Common myeloid progenitor, CD34-positive (primary cell): Measurements from ENCODE around the gene MTHFD2.

Experiments used
- CTCF ChIA-PET: fragments of 350-600 bp; sonication (Branson Sonifier 250); formaldehyde crosslinking; loops from one replicate; lab custom pipeline; 2021; ENCODE audit warnings: antibody characterized with exemption; lab: Charles Lee
- POLR2A ChIA-PET: fragments of 350-600 bp; sonication (Branson Sonifier 250); formaldehyde crosslinking; loops from one replicate; lab custom pipeline; 2021; ENCODE audit warnings: antibody characterized with exemption; lab: Charles Lee
- DNase-seq, 3 donors: peaks; one replicate each; pipeline versions ENCODE4 v3.0.0 to v3.0.0-alpha.2; 2013
- H3K27ac ChIP-seq, 2 experiments: 1 replicate in 1 of 2; 2 replicates in 1 of 2; pipeline ENCODE4 v1.7.0; 2013; ENCODE audit warnings: inconsistent platforms in 2 of 2, low read length in 2 of 2, mild to moderate bottlenecking in 2 of 2, low read depth in 1 of 2, moderate library complexity in 1 of 2; ENCODE audit not compliant: severe bottlenecking in 2 of 2, insufficient read depth in 1 of 2, poor library complexity in 1 of 2
- H3K27me3 ChIP-seq, 5 experiments: replicated peaks in 2 of 5; 1 replicate in 3 of 5; 2 replicates in 2 of 5; pipeline versions ENCODE4 v1.6.1 to v1.7.0; 2013; ENCODE audit warnings: low read length in 4 of 5, mild to moderate bottlenecking in 2 of 5, moderate library complexity in 2 of 5, inconsistent platforms in 1 of 5; ENCODE audit not compliant: insufficient read depth in 5 of 5, control insufficient read depth in 4 of 5
- H3K36me3 ChIP-seq, 4 experiments: 1 replicate in 2 of 4; 2 replicates in 2 of 4; pipeline versions ENCODE4 v1.6.1 to v1.7.0; 2013; ENCODE audit warnings: low read length in 3 of 4, control low read depth in 1 of 4, mild to moderate bottlenecking in 1 of 4; ENCODE audit not compliant: control insufficient read depth in 4 of 4, insufficient read depth in 4 of 4
- H3K4me1 ChIP-seq, 4 experiments: 1 replicate in 3 of 4; 2 replicates in 1 of 4; pipeline versions ENCODE4 v1.6.1 to v1.7.1; 2013; ENCODE audit warnings: low read length in 3 of 4, mild to moderate bottlenecking in 3 of 4, control low read depth in 1 of 4, inconsistent platforms in 1 of 4, moderate library complexity in 1 of 4; ENCODE audit not compliant: control insufficient read depth in 4 of 4, insufficient read depth in 4 of 4; ENCODE audit errors: control extremely low read depth in 1 of 4
- H3K4me3 ChIP-seq, 7 experiments: 1 replicate in 4 of 7; 2 replicates in 3 of 7; pipeline versions ENCODE4 v1.5.1 to v1.7.0; 2013; ENCODE audit warnings: mild to moderate bottlenecking in 7 of 7, low read length in 6 of 7, moderate library complexity in 6 of 7, inconsistent platforms in 2 of 7, low read depth in 2 of 7, control low read depth in 1 of 7; ENCODE audit not compliant: insufficient read depth in 4 of 7, control insufficient read depth in 1 of 7; ENCODE audit errors: extremely low read depth in 1 of 7
- H3K9me3 ChIP-seq, 5 experiments: 1 replicate in 4 of 5; 2 replicates in 1 of 5; pipeline versions ENCODE4 v1.6.1 to v1.7.1; 2013; ENCODE audit warnings: low read length in 4 of 5, mild to moderate bottlenecking in 2 of 5, inconsistent platforms in 1 of 5, low read depth in 1 of 5, moderate library complexity in 1 of 5; ENCODE audit not compliant: control insufficient read depth in 4 of 5, insufficient read depth in 2 of 5; ENCODE audit errors: control extremely low read depth in 1 of 5
- WGBS: methylation state at CpG from one replicate; pipeline ENCODE4 v1.1.5; 2013; ENCODE audit not compliant: insufficient coverage; 5-methylcytosine and 5-hydroxymethylcytosine counted together

Gene MTHFD2

DNA sequence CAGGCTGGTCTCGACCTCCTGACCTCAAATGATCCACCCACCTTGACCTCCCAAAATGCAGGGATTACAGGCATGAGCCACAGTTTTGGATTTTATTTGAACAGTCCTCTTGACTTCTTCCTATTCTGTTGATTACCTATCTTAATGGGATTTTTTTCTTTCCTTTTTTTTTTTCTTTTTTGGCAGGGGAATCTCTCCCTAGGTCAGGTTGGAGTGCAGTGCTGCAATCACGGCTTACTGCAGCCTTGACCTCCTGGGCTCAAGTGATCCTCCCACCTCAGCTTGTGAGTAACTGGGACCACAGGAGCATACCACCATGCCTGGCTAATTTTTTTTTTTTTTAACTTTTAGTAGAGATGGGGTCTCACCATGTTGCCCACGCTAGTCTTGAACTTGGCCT lies 2.8 kb downstream of the MTHFD2 start:
- POLR2A ChIA-PET: no interaction called here
- 100% methylated on average over 1 of the region's 3 CpGs for WGBS
- H3K4me3 ChIP-seq: no peak overlapping the region
- CTCF ChIA-PET: interaction anchor here (1.3 to 4.2 kb wide), 2 partner anchors 21 to 80 kb away, joined by 3 to 39 read pairs; partner anchors contain the start of gene MOB1A
- peaks cover 0 to 19% (median 4%) of the 10 kb centered on the region in 4 experiments for H3K36me3 ChIP-seq
- H3K27ac ChIP-seq: no peak overlapping the region
- H3K27me3 ChIP-seq: no peaks in the 10 kb centered on the region
- peaks cover 11 to 50% (median 35%) of the 10 kb centered on the region in 4 experiments for H3K4me1 ChIP-seq
- H3K9me3 ChIP-seq: no peaks in the 10 kb centered on the region
- no peak for DNase-seq

GRCh38 chr2:74201596-74201995 lies 3.2 kb downstream of the MTHFD2 start:
- Histone ChIP-seq H3K4me1 (peaks cover 14 to 55% (median 39%) of the 10 kb centered on the region in 4 experiments), H3K27me3 (no peaks in the 10 kb centered on the region), H3K36me3 (peaks cover 0 to 21% (median 4%) of the 10 kb centered on the region in 4 experiments), H3K4me3 (no peak overlapping the region), H3K27ac (no peak overlapping the region), H3K9me3 (no peaks in the 10 kb centered on the region)
- ChIA-PET POLR2A (interaction anchor here (1.1 kb wide), 1 partner anchor 36 kb away, joined by 3 read pairs; no protein-coding TSS in a partner anchor), CTCF (interaction anchor here (1.3 to 4.2 kb wide), 2 partner anchors 21 to 81 kb away, joined by 3 to 39 read pairs; partner anchors contain the start of gene MOB1A)
- DNase-seq: no peak
- 100% methylated on average over 1 of the region's 1 CpG for WGBS

- peaks cover 8 to 42% (median 12%) of the 10 kb centered on the region in 4 experiments for H3K36me3 ChIP-seq
- no peak overlapping the region for H3K4me3 ChIP-seq
- no peak overlapping the region for H3K27ac ChIP-seq
- H3K27me3 ChIP-seq: no peaks in the 10 kb centered on the region
- H3K4me1 ChIP-seq: peaks cover 14 to 49% (median 38%) of the 10 kb centered on the region in 4 experiments
- ChIA-PET POLR2A (interaction anchor here (0.7 to 1.6 kb wide), 3 partner anchors 23 to 205 kb away, joined by 3 to 4 read pairs (median 3); partner anchors contain the start of gene MOB1A), CTCF (interaction anchor here (1.5 to 4.9 kb wide), 3 partner anchors 26 to 55 kb away, joined by 4 to 31 read pairs (median 16); partner anchors contain the start of genes BOLA3 and MOB1A)
- DNase-seq: no peak
- 83% methylated on average over 2 of the region's 3 CpGs for WGBS
- no peaks in the 10 kb centered on the region for H3K9me3 ChIP-seq
Measured at GRCh38 chr2:74204436-74204835, 6.0 kb downstream of the MTHFD2 start.

- H3K27me3 ChIP-seq: no peaks in the 10 kb centered on the region
- CTCF ChIA-PET: interaction anchor here (0.6 to 4.9 kb wide), 6 partner anchors 15 to 424 kb away, joined by 3 to 31 read pairs (median 4); partner anchors contain the start of genes BOLA3 and MOB1A
- peaks cover 12 to 45% (median 18%) of the 10 kb centered on the region in 4 experiments for H3K36me3 ChIP-seq
- H3K4me3 ChIP-seq: peak overlapping the region in 1 of 7 experiments; percentile 10
- POLR2A ChIA-PET: interaction anchor here (0.6 to 1.6 kb wide), 4 partner anchors 10 to 27 kb away, joined by 3 to 6 read pairs (median 4); partner anchors contain the start of gene MOB1A
- peaks cover 14 to 42% (median 32%) of the 10 kb centered on the region in 4 experiments for H3K4me1 ChIP-seq
- no peak for DNase-seq
- WGBS: 90% methylated on average over 2 of the region's 5 CpGs
- no peak overlapping the region for H3K27ac ChIP-seq
- H3K9me3 ChIP-seq: no peaks in the 10 kb centered on the region
Measured at GRCh38 chr2:74205113-74205512, 6.7 kb downstream of the MTHFD2 start.

DNA sequence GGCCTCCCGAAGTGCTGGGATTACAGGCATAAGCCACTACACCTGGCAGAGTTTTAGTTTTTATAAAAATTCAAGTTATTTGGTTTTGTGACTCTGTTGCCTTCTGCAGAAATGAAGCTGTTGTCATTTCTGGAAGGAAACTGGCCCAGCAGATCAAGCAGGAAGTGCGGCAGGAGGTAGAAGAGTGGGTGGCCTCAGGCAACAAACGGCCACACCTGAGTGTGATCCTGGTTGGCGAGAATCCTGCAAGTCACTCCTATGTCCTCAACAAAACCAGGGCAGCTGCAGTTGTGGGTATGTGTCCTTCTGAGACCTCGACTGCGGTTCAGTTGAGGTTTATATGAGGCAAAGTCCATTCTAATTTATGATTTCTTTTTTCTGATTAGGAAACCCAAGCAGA lies 7.2 kb downstream of the MTHFD2 start:
- H3K9me3 ChIP-seq: no peaks in the 10 kb centered on the region
- peak overlapping the region in 1 of 2 experiments; percentile 73 for H3K27ac ChIP-seq
- DNase-seq: peak; percentile 53 to 81 (median 76)
- peaks cover 12 to 50% (median 20%) of the 10 kb centered on the region in 4 experiments for H3K36me3 ChIP-seq
- ChIA-PET CTCF (interaction anchor here (0.6 to 4.9 kb wide), 8 partner anchors 10 to 425 kb away, joined by 3 to 31 read pairs (median 6); partner anchors contain the start of genes BOLA3 and MOB1A), POLR2A (interaction anchor here (0.6 to 1.6 kb wide), 4 partner anchors 10 to 24 kb away, joined by 3 to 6 read pairs (median 3); no protein-coding TSS in a partner anchor)
- peaks cover 14 to 38% (median 29%) of the 10 kb centered on the region in 4 experiments for H3K4me1 ChIP-seq
- peak overlapping the region in 2 of 7 experiments; percentile 42 to 43 for H3K4me3 ChIP-seq
- WGBS: 18% methylated on average over 6 of the region's 6 CpGs
- no peaks in the 10 kb centered on the region for H3K27me3 ChIP-seq

DNA sequence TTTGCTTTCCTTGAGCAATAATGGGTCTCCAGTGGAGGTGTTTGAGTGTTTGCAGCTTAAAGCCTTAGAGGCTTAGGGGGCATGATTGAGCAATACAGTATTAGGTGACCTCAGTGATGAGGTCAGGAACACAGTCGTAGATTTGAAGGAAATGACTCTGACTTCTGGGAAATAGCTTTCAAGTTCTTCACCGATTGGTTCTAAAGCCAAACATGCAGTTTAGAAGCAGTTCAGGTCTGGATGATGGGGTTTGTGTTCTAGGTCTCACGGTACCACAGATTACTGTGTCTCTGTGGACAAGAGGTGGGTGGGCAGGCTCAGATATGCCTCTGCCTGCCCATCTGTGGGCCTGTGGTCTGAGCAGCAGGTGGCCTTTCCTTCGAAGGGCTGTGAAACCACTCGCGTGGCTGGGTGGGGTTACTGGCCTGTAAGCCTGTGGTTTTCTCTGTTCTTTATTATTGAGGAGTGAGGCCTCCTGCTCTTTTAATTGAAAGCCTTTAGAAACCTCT lies 7.8 kb downstream of the MTHFD2 start:
- peak; percentile 76 to 85 (median 82) for DNase-seq
- H3K36me3 ChIP-seq: peaks cover 14 to 55% (median 22%) of the 10 kb centered on the region in 4 experiments
- POLR2A ChIA-PET: interaction anchor here (0.6 to 1.0 kb wide), 2 partner anchors 21 to 22 kb away, joined by 3 to 6 read pairs; no protein-coding TSS in a partner anchor
- no peaks in the 10 kb centered on the region for H3K27me3 ChIP-seq
- H3K4me1 ChIP-seq: peaks cover 14 to 31% (median 26%) of the 10 kb centered on the region in 4 experiments
- CTCF ChIA-PET: interaction anchor here (0.9 to 4.9 kb wide), 10 partner anchors 10 to 72 kb away, joined by 3 to 31 read pairs (median 3); partner anchors contain the start of genes BOLA3 and MOB1A
- peak overlapping the region in 3 of 7 experiments; percentile 2 to 43 (median 10) for H3K4me3 ChIP-seq
- 12% methylated on average over 5 of the region's 6 CpGs for WGBS
- peak overlapping the region in 1 of 2 experiments; percentile 73 for H3K27ac ChIP-seq
- no peaks in the 10 kb centered on the region for H3K9me3 ChIP-seq
